H9 (cell line): Measurements from ENCODE around the gene FARP1. TPM values are rescaled to one million over a fixed set of nuclear protein-coding genes. Genes with fewer than 3 reads are reported as not detected.

Experiments
- DNase-seq: peaks from one replicate; pipeline ENCODE4 v3.0.0-alpha.2; 2017
- H2AFZ ChIP-seq: one replicate; pipeline ENCODE4 v1.6.1; 2013; ENCODE audit warnings: mild to moderate bottlenecking, low read length, control low read depth, moderate library complexity
- H2AK5ac ChIP-seq: 2 replicates; pipeline ENCODE4 v1.6.1; 2013; ENCODE audit warnings: low read length, control low read depth, mixed read lengths; ENCODE audit not compliant: insufficient read length
- H2BK120ac ChIP-seq: one replicate; pipeline ENCODE4 v1.6.1; 2013; ENCODE audit warnings: low read depth, mild to moderate bottlenecking, low read length, control low read depth, inconsistent platforms; ENCODE audit not compliant: poor library complexity, severe bottlenecking
- H2BK12ac ChIP-seq: 2 replicates; pipeline ENCODE4 v1.6.1; 2013; ENCODE audit warnings: low read length, control low read depth, mixed read lengths, low read depth; ENCODE audit not compliant: insufficient read length
- H2BK15ac ChIP-seq: 2 replicates; pipeline ENCODE4 v1.6.1; 2013; ENCODE audit warnings: low read depth, low read length, control low read depth
- H2BK20ac ChIP-seq: one replicate; pipeline ENCODE4 v1.6.1; 2013; ENCODE audit warnings: low read depth, mild to moderate bottlenecking, low read length, control low read depth, inconsistent platforms; ENCODE audit not compliant: poor library complexity, severe bottlenecking
- H2BK5ac ChIP-seq: 2 replicates; pipeline ENCODE4 v1.6.1; 2013; ENCODE audit warnings: low read length, control low read depth, mixed read lengths; ENCODE audit not compliant: insufficient read length
- H3K14ac ChIP-seq: 2 replicates; pipeline ENCODE4 v1.6.1; 2013; ENCODE audit warnings: low read length, control low read depth; ENCODE audit not compliant: insufficient read depth
- H3K18ac ChIP-seq: 2 replicates; pipeline ENCODE4 v1.6.1; 2013; ENCODE audit warnings: low read depth, mild to moderate bottlenecking, mixed read lengths, low read length, control low read depth; ENCODE audit not compliant: insufficient read length
- H3K23ac ChIP-seq: 2 replicates; pipeline ENCODE4 v1.6.1; 2013; ENCODE audit warnings: low read length, control low read depth, mixed read lengths, low read depth; ENCODE audit not compliant: insufficient read length
- H3K23me2 ChIP-seq: 2 replicates; pipeline ENCODE4 v1.6.1; 2013; ENCODE audit warnings: low read depth, mild to moderate bottlenecking, mixed read lengths, low read length, control low read depth; ENCODE audit not compliant: insufficient read length, poor library complexity, severe bottlenecking
- H3K27ac ChIP-seq: 2 replicates; pipeline ENCODE4 v1.5.1; 2013; ENCODE audit warnings: low read length, control low read depth, mixed read lengths, low read depth; ENCODE audit not compliant: insufficient read length
- H3K27me3 ChIP-seq: 2 replicates; pipeline ENCODE4 v1.6.1; 2013; ENCODE audit warnings: low read length, control low read depth, inconsistent platforms; ENCODE audit not compliant: insufficient read depth
- H3K4ac ChIP-seq: 2 replicates; pipeline ENCODE4 v1.6.1; 2013; ENCODE audit warnings: low read depth, mild to moderate bottlenecking, control low read depth, inconsistent platforms, low read length, moderate library complexity
- H3K4me1 ChIP-seq: 2 replicates; pipeline ENCODE4 v1.6.1; 2013; ENCODE audit warnings: low read length, control low read depth, inconsistent platforms; ENCODE audit not compliant: insufficient read depth
- H3K4me2 ChIP-seq: 2 replicates; pipeline ENCODE4 v1.6.1; 2013; ENCODE audit warnings: low read length, control low read depth, mixed read lengths; ENCODE audit not compliant: insufficient read length, insufficient read depth
- H3K56ac ChIP-seq: 2 replicates; pipeline ENCODE4 v1.6.1; 2013; ENCODE audit warnings: low read depth, mild to moderate bottlenecking, mixed read lengths, low read length, control low read depth; ENCODE audit not compliant: insufficient read length
- H3K79me1 ChIP-seq: 2 replicates; pipeline ENCODE4 v1.6.1; 2013; ENCODE audit warnings: low read depth, mild to moderate bottlenecking, moderate library complexity, low read length, control low read depth, inconsistent platforms; ENCODE audit not compliant: insufficient read depth, poor library complexity, severe bottlenecking
- H3K79me2 ChIP-seq: 2 replicates; pipeline ENCODE4 v1.6.1; 2013; ENCODE audit warnings: low read length, control low read depth, inconsistent platforms; ENCODE audit not compliant: insufficient read depth
- H3K9ac ChIP-seq: 2 replicates; pipeline ENCODE4 v1.6.1; 2013; ENCODE audit warnings: low read length, control low read depth, mixed read lengths; ENCODE audit not compliant: insufficient read length; ENCODE audit errors: extremely low read depth
- H3K9me3 ChIP-seq: one replicate; pipeline ENCODE4 v1.6.1; 2013; ENCODE audit warnings: low read depth, low read length, inconsistent platforms; ENCODE audit not compliant: control insufficient read depth
- H3T11ph ChIP-seq: one replicate; pipeline ENCODE4 v1.6.1; 2013; ENCODE audit warnings: mild to moderate bottlenecking, low read length, control low read depth, inconsistent platforms
- H4K20me1 ChIP-seq: one replicate; pipeline ENCODE4 v1.6.1; 2013; ENCODE audit not compliant: control insufficient read depth, insufficient read length, insufficient read depth
- H4K5ac ChIP-seq: 2 replicates; pipeline ENCODE4 v1.6.1; 2013; ENCODE audit warnings: low read depth, mild to moderate bottlenecking, mixed read lengths, low read length, control low read depth; ENCODE audit not compliant: insufficient read length
- H4K8ac ChIP-seq: replicated peaks from 2 replicates; pipeline ENCODE4 v1.6.1; 2013; ENCODE audit warnings: low read length, control low read depth, mixed read lengths, low read depth; ENCODE audit not compliant: insufficient read length
- H4K91ac ChIP-seq: 2 replicates; pipeline ENCODE4 v1.6.1; 2013; ENCODE audit warnings: low read depth, mild to moderate bottlenecking, moderate library complexity, mixed read lengths, low read length, control low read depth; ENCODE audit not compliant: insufficient read length
- H3K27ac Mint-ChIP-seq, 3 experiments: 2 replicates in 2 of 3; 3 replicates in 1 of 3; pipeline ENCODE4 v1.8.0; 2020 to 2021; ENCODE audit warnings: mixed read lengths in 3 of 3, mild to moderate bottlenecking in 1 of 3, moderate library complexity in 1 of 3
- H3K27me3 Mint-ChIP-seq: 2 replicates; pipeline ENCODE4 v1.8.0; 2021; ENCODE audit warnings: low read depth, mild to moderate bottlenecking, moderate library complexity, mixed read lengths
- H3K36me3 Mint-ChIP-seq, 3 experiments: 2 replicates in 2 of 3; 3 replicates in 1 of 3; pipeline ENCODE4 v1.8.0; 2020 to 2021; ENCODE audit warnings: low read depth in 3 of 3, mixed read lengths in 3 of 3; ENCODE audit not compliant: insufficient read depth in 1 of 3
- H3K4me1 Mint-ChIP-seq, 2 experiments: 2 replicates each; pipeline ENCODE4 v1.8.0; 2020; ENCODE audit warnings: mixed read lengths in 2 of 2
- H3K4me3 Mint-ChIP-seq, 2 experiments: 2 replicates in 1 of 2; 3 replicates in 1 of 2; pipeline ENCODE4 v1.8.0; 2020 to 2021; ENCODE audit warnings: mild to moderate bottlenecking in 2 of 2, mixed read lengths in 2 of 2, moderate library complexity in 1 of 2
- H3K9me3 Mint-ChIP-seq, 2 experiments: 2 replicates in 1 of 2; 3 replicates in 1 of 2; pipeline ENCODE4 v1.8.0; 2020; ENCODE audit warnings: mild to moderate bottlenecking in 2 of 2, mixed read lengths in 2 of 2, moderate library complexity in 1 of 2
- WGBS: extraction: QIAGEN DNeasy Blood & Tissue Kit; methylation state at CpG from one replicate; pipeline ENCODE4 v1.1.7; 2013; ENCODE audit warnings: missing lambda C conversion rate, low lambda C conversion rate, mixed read lengths; ENCODE audit not compliant: insufficient read length; ENCODE audit errors: extremely low coverage; 5-methylcytosine and 5-hydroxymethylcytosine counted together
- total RNA-seq: library from RNA; stranded (reverse); gene quantifications from 2 replicates; pipeline ENCODE4 v1.2.1, GENCODE V29; 2021
- TF ChIP-seq, protein P1 (sequence below): fragments of 200-600 bp; sonication (generic); conservative IDR thresholded peaks from 3 replicates; pipeline ENCODE4 v1.8.0; 2021; ENCODE audit warnings: antibody characterized with exemption, mild to moderate bottlenecking

FARP1 gene
- total RNA-seq, 1 experiment from 2014 or later: 95.9 TPM

DNA sequence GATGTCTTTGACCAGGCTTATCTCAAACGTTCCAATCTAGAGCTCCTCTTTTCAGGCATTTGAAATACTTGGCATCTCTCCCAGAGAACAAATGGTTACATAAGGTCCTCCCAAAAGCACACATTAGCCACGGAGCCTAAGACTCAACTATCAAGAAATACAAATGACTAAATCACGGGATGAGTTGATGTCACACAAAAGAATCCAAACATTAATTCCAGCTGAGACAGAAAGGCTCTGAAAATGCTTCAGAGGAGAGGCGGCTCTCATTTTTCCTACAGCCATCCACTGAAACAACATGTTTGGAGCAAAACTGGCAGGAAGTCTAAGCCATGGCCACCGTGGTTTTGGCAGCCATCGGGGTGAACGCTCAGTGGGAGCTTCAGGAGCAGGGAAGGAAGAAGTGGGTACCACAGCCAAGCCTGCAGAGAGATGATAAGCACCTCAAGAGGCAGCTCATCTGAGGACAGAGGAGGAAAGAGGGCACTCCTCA, 311.5 kb downstream of the FARP1 start:
- Histone ChIP-seq H3K14ac (no peak overlapping the region), H3K79me1 (no peaks in the 10 kb centered on the region), H3K23me2 (no peaks in the 10 kb centered on the region), H3K23ac (no peak overlapping the region), H2AFZ (no peak overlapping the region), H4K5ac (no peak overlapping the region), H2AK5ac (no peak overlapping the region), H3K9me3 (no peaks in the 10 kb centered on the region), H3K27me3 (no peaks in the 10 kb centered on the region), H3K4ac (no peak overlapping the region), H3K18ac (no peak overlapping the region), H2BK15ac (no peak overlapping the region), H3K4me1 (peaks cover 5% of the 10 kb centered on the region; the same call in 1 of the 2 replicates), H2BK12ac (no peak overlapping the region), H4K91ac (no peak overlapping the region), H3T11ph (no peak overlapping the region), H4K20me1 (no peaks in the 10 kb centered on the region), H4K8ac (no peak overlapping the region), H2BK120ac (no peak overlapping the region), H3K27ac (no peak overlapping the region), H2BK20ac (no peak overlapping the region), H3K4me2 (no peak overlapping the region), H3K9ac (no peak overlapping the region), H3K79me2 (no peaks in the 10 kb centered on the region), H3K56ac (no peak overlapping the region), H2BK5ac (no peak overlapping the region)
- TF ChIP-seq, protein P1, sequence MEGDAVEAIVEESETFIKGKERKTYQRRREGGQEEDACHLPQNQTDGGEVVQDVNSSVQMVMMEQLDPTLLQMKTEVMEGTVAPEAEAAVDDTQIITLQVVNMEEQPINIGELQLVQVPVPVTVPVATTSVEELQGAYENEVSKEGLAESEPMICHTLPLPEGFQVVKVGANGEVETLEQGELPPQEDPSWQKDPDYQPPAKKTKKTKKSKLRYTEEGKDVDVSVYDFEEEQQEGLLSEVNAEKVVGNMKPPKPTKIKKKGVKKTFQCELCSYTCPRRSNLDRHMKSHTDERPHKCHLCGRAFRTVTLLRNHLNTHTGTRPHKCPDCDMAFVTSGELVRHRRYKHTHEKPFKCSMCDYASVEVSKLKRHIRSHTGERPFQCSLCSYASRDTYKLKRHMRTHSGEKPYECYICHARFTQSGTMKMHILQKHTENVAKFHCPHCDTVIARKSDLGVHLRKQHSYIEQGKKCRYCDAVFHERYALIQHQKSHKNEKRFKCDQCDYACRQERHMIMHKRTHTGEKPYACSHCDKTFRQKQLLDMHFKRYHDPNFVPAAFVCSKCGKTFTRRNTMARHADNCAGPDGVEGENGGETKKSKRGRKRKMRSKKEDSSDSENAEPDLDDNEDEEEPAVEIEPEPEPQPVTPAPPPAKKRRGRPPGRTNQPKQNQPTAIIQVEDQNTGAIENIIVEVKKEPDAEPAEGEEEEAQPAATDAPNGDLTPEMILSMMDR: no peak
- no CpG with 5 or more reads among the region's 7 CpGs for WGBS
- H3K4me3 Mint-ChIP-seq: no peak overlapping the region
- DNase-seq: no peak
- H3K36me3 Mint-ChIP-seq: peaks cover 13 to 70% (median 64%) of the 10 kb centered on the region in 3 experiments; a peak in 6 of 7 replicates
- H3K9me3 Mint-ChIP-seq: no peaks in the 10 kb centered on the region
- H3K4me1 Mint-ChIP-seq: peaks cover 19 to 24% of the 10 kb centered on the region in 2 experiments
- no peaks in the 10 kb centered on the region for H3K27me3 Mint-ChIP-seq
- peak overlapping the region in 1 of 3 experiments; percentile 23; a peak in 1 of 7 replicates for H3K27ac Mint-ChIP-seq
